Effector CD8-positive, alpha-beta T cell (primary cell): ENCODE results near the gene ZBTB7C.

Experiments used
- DNase-seq: peaks from one replicate; lab custom pipeline; 2025; lab: John Stamatoyannopoulos, UW

ZBTB7C gene

DNA sequence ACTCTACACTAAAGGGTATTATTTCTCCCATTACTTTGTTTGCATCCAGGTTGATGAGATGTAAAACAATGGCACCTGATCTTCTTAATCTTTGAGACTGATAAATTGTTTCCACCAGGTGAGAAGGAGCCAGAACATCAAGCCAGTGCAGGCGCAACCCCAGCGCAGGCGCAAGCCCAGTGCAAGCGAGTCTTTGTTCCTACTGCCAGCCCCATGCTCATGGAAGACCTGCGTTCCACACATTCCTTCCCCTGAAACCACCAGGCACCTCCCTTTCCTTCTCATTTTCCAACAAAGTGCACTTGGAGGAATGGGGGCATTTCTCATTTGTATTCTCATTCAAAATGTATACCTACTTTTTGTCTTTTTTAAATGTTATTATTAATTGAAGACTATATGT lies 290.0 kb downstream of the ZBTB7C start:
- no peak for DNase-seq

DNA sequence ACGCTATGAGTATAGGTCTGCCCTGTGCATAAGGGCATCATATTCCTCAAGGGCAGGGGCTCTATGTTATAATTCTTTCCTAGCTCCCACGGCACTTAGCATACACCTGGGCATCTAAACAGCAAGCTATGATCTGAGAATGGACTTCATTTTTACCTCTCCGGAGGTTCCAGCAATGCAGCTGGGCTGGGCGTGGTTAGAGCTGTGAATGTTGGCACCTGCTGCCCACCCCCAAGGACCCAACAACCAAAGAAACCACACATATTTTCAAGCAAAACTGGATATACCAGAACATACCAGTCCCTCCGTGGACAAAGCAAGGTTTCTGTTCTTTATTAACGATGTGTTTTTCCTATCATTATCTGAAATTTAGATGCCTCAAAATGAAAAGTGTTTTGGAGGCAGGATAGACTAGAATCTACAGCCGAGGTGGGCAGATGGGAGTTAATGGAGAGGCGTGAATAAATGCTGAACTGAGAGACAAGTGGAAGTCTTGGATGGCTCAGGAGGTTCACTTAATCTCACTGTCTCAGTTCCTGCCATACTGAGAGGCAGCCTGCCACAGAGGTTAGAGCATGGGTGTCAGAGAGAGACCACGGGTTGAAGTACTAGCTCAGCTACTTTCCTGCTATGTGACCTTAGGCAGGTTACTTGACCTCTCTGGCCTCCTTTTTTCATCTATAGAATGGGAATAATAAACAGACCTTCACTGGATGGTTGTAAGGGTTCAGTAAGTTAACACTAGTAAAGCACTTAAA lies 292.1 kb downstream of the ZBTB7C start:
- DNase-seq: no peak

DNA sequence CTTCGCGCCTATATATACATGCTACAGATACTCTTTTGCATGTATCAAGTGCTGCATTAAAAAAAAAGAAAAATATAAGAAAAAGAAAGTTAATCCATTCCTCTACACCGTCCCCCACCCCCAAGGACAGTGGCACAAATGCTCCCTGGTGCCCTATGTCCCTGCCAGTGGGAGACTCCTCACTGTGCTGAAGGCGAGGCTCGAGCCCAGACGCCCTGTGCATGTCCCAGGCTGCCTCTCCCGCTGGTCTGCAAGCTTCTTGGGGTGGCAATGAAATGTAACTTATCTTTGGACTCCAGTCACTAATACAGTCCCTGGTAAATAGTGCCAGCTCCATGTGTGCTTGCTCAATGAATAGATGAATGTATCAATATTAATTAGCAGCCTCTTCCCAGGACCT lies 293.2 kb downstream of the ZBTB7C start:
- DNase-seq: no peak

DNA sequence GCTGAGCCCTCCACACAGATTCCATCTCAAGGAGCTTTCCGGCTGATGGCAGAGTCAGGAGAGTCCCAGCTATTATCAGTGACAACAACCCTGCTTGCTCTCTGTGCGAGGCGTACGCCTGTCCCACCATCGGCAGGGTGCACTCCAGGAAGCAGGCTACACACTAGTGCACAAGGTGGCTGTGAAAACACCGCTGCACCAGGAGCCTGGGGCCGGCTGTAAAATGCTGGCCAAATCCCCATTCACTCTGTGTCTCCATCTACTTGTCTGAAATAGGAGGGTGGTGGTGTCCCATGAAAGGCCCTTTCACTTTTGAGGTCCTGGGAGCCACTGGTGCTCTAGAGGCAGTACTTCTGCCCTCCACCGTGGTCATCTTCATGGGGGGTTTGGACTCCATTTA lies 295.5 kb downstream of the ZBTB7C start:
- DNase-seq: no peak

DNA sequence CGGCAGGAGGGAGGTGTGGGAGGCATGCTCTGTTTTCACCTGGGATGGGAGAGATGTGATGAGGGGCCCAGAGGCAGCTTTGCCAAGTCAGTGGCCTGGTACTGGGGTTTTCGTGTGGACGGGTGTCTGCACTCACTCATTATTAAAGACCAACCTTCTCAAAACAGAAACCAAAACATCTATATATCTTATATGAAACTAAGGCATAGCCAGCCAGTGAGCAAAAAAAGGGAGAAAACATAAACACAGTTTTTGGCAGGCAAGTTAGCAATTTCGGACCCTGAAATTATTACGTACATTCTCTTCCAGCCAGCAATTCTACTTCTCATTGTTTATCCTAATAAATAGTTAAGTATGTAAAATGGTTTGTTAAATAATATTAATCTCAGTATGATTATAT lies 297.6 kb downstream of the ZBTB7C start:
- no peak for DNase-seq

DNA sequence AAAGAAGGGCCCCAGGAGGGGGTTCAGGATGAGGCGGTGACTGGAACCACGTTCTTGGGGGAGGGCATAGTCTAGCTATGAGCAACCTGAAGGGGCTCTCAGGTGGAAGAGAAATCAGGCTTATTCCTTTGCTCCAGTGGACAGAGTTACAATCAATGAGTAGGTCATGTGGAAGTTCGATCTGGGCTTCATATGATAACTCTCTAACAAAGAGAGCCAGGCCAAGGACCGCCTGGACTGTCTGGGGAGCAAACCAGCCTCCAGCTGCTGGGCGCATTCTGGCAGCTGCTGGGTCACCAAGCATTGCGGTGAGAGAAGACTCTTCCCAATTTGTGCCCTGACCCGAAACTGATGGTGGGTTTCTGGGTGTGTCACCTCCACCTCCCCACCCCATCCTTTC lies 298.4 kb downstream of the ZBTB7C start:
- no peak for DNase-seq

DNA sequence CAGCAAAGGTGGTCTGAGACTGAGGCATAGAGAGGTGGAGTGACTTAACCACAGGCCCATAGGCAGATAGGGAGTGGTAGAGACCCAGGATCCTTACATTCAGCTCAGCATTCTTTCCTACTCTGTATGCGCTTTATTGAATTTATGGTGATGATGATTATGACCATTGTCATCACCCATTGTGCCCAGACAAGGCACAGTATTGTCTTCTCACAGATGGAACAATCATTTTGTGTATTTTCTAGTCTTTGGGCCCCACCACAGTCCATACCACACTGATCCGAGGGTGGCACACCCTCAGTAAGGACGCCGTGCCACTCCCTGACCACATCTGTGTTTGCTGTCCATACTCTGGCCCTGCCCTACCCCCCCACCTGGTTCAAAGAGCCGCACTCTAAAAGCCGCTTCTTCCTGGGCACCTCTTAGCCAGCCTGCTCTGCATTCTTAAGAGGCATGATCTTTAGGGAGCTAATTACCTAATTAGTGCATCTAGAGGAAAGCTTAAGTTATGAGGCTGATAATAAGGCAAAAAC lies 299.2 kb downstream of the ZBTB7C start:
- no peak for DNase-seq

DNA sequence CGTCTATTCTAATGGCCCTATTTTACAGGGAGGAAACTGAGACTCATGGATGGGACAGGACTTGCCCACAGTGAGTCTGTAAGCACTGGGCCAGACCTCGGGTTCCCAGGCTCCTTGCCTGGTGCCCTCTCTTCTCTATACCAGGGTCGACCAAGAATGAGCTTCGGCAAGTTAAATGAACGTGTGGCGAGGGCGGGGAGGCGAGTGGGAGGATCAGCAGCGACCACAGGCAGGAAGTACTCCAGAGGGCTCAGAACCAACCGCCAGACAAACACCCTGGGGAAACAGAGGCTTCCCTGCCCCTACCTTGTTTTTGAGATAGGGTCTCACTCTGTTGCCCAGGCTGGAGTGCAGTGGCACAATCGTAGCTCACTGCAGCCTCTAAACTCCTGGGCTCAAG lies 301.0 kb downstream of the ZBTB7C start:
- no peak for DNase-seq

DNA sequence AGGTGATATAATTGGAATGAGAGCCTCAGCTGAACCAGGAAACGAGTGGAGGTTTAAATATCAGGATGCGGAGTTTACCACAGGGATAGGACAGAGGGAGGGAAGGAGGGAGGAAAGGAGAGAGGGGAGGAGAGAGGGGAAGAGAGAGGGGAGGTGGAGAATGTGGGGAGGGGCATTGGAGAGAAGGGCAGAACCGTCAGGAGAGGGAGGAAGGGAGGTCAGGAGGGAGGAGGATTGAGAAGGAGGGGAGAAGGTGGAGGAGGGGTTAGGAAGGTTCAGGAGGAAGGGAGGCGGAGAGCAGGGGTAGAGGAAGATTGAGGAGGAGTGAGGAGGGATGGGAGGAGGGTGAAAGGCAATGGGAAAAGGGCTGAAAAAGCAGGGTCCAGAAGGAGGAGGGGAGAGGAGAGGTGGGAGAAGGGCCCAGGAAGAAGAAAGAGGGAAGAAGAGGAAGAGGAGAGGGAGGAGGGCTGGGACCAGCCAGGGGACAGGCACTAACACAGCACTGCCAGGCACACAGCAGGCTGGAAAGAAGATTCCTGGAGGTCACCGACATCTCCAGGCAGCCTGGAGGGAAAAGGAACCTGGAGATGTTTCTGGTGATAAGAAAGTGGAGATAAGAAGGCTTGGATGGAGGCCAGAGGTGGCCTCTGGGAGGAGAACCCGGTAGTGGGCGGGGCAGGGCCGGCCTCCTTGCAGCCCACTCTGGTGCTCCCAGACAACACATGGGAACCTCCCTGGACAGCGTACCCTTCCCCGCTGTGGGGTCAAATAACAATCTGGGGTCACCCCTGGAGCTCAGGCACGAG lies 302.0 kb downstream of the ZBTB7C start:
- no peak for DNase-seq

DNA sequence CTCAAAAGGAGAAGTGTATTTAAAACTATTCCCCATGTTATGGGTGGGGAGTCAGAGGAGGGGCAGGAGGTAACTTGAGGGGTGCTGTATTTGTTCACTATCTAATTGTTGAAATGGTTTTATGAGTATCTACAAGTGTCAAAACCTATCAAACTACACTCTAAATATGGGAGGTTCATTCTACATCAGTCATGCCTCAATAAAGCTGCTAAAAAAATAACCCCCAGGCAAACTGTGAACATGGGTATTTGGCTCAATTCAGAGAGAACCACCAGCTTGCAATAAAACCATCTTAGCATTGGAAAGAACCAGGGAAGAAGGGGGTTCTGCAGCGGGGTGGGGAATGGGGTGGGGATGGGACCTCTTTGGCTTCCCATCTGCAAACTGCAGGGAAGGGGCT lies 302.7 kb downstream of the ZBTB7C start:
- no peak for DNase-seq

DNA sequence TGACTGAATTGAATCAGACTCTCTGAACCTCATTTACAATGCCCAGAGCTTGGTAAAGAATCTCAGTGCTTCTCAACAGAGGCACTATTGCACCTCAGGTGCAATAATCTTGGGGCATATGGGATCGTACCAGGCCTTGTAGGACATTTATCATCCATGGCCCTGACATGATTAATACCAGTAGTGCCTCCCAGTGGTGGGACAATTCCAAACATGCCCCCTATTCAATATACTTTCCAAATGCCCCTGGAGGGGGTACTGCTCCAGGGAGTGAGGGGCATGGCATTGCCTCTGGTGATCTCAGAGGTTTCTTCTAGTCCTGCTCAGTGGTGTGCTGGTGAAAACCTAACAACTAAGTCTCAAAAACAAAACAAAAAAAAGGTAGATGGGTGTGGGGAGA lies 303.9 kb downstream of the ZBTB7C start:
- no peak for DNase-seq

DNA sequence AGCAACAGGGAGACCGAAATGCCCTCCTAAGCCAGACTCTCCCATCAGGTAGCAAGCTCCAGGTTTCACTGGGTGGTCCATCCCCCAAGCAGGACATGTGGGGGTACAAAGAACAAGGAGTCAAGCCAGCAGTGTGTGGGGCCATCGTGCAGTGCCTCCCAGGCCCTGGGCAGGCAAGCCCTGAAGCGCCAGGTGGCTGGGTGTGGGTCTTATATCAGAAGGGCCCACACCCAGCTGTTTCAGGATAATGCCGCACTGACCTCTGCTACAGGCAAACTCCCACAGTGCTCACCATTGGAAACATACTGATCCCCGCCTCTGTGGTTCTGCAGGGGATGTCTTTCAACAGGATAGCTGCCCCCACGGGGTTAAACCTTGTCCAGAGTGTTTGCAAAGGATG lies 304.5 kb downstream of the ZBTB7C start:
- DNase-seq: no peak

DNA sequence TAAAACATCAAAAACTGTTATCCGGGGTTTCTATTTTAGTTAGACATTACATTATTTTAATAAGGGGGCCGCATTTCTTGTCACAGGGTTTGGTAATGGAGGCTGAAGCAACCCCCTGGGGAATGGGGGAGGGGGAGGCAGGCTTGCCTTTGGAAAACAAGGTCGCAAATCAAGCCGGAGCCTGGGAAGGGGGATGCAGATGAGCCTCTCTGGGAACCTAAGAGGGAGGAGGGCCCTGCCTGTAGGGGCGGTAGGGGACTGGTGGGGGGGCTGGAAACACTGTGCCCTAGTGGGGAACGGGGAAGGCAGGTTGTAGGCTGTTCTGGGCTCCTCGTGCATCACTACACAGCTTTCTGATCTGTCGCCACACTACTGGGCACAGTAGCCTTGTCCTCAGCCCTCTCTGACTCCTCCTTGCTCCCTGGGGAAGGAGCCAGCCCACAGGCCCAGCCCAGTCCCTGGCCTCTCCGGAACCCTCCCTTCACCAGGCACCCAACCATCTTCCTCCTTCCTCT lies 308.5 kb downstream of the ZBTB7C start:
- DNase-seq: no peak

DNA sequence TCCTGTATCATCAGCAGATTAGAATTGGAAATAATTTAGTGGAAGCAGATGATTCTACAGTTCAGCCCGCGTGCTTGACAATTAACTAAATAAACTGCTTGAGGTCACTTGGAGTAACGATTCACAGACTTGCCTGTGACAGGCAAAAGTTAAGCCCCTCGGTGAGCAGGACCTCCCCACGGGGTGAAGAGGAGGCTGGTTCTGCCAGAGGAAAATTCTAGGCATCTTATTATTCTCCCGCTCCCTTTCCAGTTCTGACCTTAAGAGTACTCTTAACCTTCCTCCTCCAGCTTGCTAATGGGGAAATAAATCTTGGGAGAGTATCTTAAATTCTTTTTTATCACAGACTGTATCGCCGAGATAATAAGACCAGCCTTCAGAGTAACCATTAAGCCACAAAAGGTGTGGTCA lies 309.0 kb downstream of the ZBTB7C start:
- DNase-seq: no peak

DNA sequence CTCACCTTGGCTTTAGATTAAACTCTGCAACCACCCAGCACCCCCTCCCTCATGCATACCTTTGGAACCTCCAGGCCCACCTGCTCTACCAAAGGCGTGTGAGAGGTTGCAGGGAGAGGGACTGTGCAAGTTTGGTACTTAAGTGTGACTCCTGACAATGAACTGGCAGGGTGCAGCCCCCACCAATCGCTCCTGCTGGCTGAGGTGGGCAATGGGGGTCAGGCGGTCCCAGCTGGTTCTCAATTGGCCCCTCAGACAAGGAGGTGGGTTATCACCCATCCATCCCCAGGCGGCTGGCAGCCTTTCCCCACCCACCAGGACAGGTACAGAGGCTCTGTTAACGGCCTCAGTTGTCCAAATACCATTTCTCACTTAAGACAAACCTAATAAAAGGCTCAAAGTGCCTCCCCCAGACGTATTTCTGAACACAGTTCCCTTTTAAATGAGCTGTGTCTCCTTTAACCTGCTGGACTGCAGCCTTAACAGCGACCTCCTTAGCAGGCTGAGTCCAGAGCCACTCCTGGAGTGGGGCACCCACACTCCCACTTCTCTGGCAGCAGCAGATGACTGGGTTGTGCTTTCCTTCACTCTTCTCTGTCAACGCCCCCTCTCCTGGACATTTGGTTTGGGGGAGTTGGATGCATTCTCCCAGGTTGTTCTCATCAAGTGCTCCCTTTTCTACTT lies 309.6 kb downstream of the ZBTB7C start:
- DNase-seq: no peak

DNA sequence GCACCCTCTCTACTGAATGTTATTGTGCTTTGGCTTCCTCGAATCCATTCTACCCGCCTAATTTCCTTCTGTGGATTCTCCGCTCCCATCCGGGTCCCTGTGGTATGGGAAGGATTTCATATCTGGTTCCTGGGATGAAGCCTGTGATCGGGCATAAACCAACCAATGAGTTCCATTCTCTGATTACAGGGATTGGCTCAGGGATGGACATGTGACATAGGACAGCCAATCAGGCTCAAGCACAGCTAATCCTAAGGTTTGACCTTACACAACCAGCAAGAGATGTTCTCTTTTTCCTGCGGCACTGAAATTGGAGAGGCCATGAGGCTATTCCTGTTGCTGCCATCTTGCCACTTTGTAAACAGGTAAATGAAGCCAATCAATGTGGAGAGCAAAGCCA lies 310.6 kb downstream of the ZBTB7C start:
- DNase-seq: no peak

DNA sequence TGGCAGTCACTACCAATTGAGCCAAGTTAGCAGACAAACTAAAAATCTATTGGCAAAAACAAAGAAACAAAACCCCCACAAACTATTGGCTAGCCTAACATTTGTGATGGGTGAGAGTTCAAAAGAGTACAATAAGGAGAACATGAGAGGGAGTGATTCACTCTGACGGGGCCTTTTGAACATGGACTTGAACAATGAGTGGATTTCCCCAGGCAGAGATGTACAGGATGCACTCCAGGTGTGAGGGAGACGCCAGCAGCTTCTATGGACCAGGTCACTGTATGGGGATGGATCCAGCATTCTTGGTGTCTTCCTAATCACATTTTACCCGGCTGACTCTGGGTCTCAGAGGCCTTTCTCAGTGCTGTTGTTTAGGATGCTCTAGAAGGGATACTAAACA lies 311.2 kb downstream of the ZBTB7C start:
- DNase-seq: no peak

DNA sequence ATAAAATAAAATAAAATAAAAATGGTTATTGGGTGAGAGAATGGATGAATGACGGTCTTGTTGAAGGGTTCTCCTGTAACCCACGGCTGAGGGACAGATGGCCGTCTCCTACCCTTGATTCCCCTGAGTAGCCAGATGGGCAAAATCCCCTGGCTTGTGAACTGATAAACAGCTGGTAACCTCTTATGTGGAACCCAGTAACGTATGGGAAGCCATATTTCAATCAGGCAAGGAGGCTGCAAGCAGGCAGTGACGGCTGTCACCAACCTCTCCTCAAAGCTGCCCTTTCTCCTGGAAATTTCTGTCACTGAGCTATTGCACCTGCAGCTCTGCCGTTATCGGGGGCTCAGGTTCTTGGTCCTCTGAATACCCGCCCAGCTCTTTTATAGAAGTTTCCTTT lies 313.5 kb downstream of the ZBTB7C start:
- no peak for DNase-seq

DNA sequence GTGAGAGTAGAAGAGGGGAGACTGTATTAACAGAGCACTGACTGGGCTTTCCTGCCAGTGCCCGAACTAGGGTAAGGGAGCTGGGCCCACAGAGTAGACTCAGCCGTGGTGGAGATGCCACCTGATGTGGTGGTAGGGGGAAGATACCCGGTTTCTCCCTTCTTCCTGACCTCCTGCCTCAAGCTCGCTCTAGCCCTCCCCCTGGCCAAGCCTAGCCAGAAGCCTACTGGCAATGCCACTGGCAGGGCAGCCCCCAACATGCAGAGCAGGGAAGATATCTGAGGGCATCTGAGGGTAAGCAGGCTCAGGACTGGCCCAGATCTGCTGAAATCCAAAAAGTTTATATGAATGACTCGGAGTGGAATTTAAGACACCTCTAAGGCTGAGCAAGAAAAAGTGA lies 316.1 kb downstream of the ZBTB7C start:
- no peak for DNase-seq

DNA sequence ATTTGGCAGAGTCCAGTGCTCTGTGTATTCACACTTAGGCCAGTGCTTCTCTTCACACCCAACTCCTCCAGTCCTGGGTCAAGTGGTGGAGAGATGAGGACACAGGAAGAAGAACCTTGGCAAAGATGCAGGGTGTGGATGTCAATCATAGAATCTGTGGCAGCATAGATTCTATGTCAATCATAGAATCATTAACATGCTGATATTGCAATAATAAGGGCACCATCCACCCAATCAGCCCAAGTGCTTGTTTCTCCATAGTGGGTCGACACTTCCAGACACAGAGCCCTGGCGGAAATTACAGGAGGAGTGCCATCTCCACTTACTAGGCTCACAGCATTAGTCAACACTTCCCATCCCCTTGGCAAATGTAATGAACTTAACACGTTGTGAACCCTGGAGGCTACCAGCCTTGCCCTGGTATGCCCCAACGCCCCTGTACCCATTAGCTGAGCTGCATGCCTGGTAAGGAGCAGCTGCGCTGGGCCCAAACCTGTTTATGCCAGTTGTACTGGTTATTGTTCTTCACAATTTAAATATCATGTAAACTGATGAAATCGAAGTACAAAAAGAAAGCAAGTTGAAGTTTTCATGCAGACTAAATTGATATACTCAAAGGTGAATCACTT lies 317.2 kb downstream of the ZBTB7C start:
- DNase-seq: no peak

DNA sequence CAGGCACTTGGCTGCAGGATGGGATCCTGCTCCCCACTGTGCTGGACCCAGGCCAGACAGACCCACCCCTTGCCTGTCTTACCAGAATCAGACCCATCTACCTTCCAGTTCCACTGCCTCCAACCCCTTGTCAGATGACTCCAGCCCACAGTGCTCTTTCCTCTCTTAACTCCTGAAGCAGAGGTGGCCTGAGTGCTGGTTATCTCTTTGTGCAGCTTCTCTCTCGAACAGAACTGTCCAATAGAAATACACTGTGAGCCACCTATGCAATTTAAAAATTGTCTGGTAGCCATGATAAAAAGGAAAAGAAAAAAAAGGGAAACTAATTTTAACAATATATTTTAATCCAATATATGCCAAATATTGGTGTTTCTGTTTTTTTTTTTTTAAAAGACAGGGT lies 318.5 kb downstream of the ZBTB7C start:
- DNase-seq: no peak

DNA sequence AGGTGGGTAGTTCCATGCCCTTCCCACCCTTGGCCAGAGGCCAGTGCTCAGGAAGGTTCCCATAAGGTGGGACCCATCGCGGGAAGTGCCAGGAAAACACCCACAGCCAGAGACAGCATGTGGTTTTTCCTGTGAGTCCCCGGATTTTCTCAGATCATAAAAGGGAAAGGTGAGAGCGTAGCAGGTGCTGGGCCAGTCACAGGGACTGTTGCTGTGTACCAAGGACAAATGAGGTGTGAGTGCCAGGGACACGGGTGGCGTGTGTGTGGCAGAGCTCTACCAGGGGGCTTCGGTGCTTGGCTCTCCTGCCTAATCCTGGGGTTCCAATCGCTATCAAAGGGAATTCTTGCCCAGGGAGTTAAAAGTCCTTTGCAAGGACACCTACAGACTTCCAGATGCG lies 319.2 kb downstream of the ZBTB7C start:
- DNase-seq: no peak
